HCT116 (cell line): ENCODE data around the gene TENM3. TPM values are rescaled to one million over a fixed set of nuclear protein-coding genes. Genes with fewer than 3 reads are reported as not detected.

Experiments
- ATAC-seq: fragments of 200-7000 bp; cut with Tn5 transposase; 2 replicates; pipeline ENCODE4 v1.9.1; 2020; ENCODE audit warnings: mild to moderate bottlenecking, moderate library complexity
- BruUV-seq: library from RNA; stranded (reverse); fragments of 400-500 nt; replicated peaks from 2 replicates; lab custom pipeline; 2021; lab: Mats Ljungman, UMichigan
- CTCF ChIA-PET: fragments of 300-600 bp; sonication (Branson Sonifier 250); formaldehyde crosslinking; loops from one replicate; lab custom pipeline; 2021; ENCODE audit warnings: antibody characterized with exemption; lab: Charles Lee
- POLR2A ChIA-PET: fragments of 300-600, 350-600 bp; sonication (Branson Sonifier 250); formaldehyde crosslinking; loops from one replicate; lab custom pipeline; 2021; ENCODE audit warnings: antibody characterized with exemption; lab: Charles Lee
- RAD21 ChIA-PET, 2 experiments: fragments of 300-600 bp; sonication (Branson Sonifier 250); formaldehyde crosslinking; loops; one replicate each; lab custom pipeline; 2023; ENCODE audit warnings: low total read pairs in 2 of 2; ENCODE audit not compliant: uncharacterized antibody in 2 of 2, unreplicated experiment in 2 of 2, low non-redundant PET in 1 of 2; lab: Charles Lee
- DNase-seq: peaks from one replicate; pipeline ENCODE4 v3.0.0-alpha.2; 2010; ENCODE audit warnings: low read depth, low spot score
- H2AFZ ChIP-seq: fragments of 200-600 bp; shearing (Covaris generic), sonication (generic); 2 replicates; pipeline ENCODE4 v1.6.1; 2017; ENCODE audit warnings: low read depth, mixed run types, mixed read lengths, antibody characterized with exemption, low read length; ENCODE audit not compliant: poor library complexity, severe bottlenecking
- H3K27ac ChIP-seq: 2 replicates; pipeline ENCODE4 v1.5.1; 2012; ENCODE audit warnings: low read depth, low read length
- H3K27me3 ChIP-seq: fragments of 200-600 bp; sonication (generic); 2 replicates; pipeline ENCODE4 v1.6.1; 2016; ENCODE audit warnings: mixed run types, low read length, mixed read lengths; ENCODE audit not compliant: insufficient read depth
- H3K36me3 ChIP-seq, 2 experiments: fragments of 200-500 bp in 1 of 2; fragments of 200-600 bp in 1 of 2; sonication (Bioruptor generic) in 1 of 2; sonication (generic) in 1 of 2; 2 replicates each; pipeline versions ENCODE4 v1.5.1 to v1.6.1; 2014 to 2016; ENCODE audit warnings: low read length in 2 of 2, inconsistent platforms in 1 of 2, mixed read lengths in 1 of 2, mixed run types in 1 of 2; ENCODE audit not compliant: insufficient read depth in 2 of 2, control insufficient read depth in 1 of 2
- H3K4me1 ChIP-seq, 2 experiments: fragments of 200-600 bp in 1 of 2; sonication (generic) in 1 of 2; 2 replicates each; pipeline versions ENCODE4 v1.5.1 to v1.6.1; 2012 to 2017; ENCODE audit warnings: low read length in 2 of 2, inconsistent platforms in 1 of 2, mild to moderate bottlenecking in 1 of 2, mixed read lengths in 1 of 2, mixed run types in 1 of 2, moderate library complexity in 1 of 2; ENCODE audit not compliant: insufficient read depth in 2 of 2, control insufficient read depth in 1 of 2
- H3K4me2 ChIP-seq: fragments of 200-600 bp; sonication (generic); 2 replicates; pipeline ENCODE4 v1.6.1; 2017; ENCODE audit warnings: mixed run types, low read length, mixed read lengths
- H3K4me3 ChIP-seq, 2 experiments: fragments of 200-600 bp in 1 of 2; sonication (generic) in 1 of 2; replicated peaks in 1 of 2; 2 replicates each; pipeline ENCODE4 v1.5.1; 2011 to 2016; ENCODE audit warnings: low read length in 2 of 2, control low read depth in 1 of 2, low read depth in 1 of 2, mild to moderate bottlenecking in 1 of 2, mixed read lengths in 1 of 2, mixed run types in 1 of 2
- H3K79me2 ChIP-seq: fragments of 200-600 bp; sonication (generic); 2 replicates; pipeline ENCODE4 v1.6.1; 2017; ENCODE audit warnings: mild to moderate bottlenecking, mixed run types, low read length, moderate library complexity, mixed read lengths; ENCODE audit not compliant: insufficient read depth
- H3K9ac ChIP-seq: fragments of 200-600 bp; sonication (generic); 2 replicates; pipeline ENCODE4 v1.6.1; 2016; ENCODE audit warnings: low read length, mixed read lengths
- H3K9me2 ChIP-seq: fragments of 200-600 bp; sonication (generic), shearing (Covaris generic); 2 replicates; pipeline ENCODE4 v1.6.1; 2017; ENCODE audit warnings: mixed run types, mild to moderate bottlenecking, moderate library complexity; ENCODE audit not compliant: insufficient read depth
- H3K9me3 ChIP-seq, 2 experiments: fragments of 200-500 bp in 1 of 2; fragments of 200-600 bp in 1 of 2; sonication (Bioruptor generic) in 1 of 2; sonication (generic) in 1 of 2; 2 replicates each; pipeline ENCODE4 v1.6.1; 2014 to 2017; ENCODE audit warnings: low read length in 2 of 2, mixed read lengths in 2 of 2, inconsistent platforms in 1 of 2, low read depth in 1 of 2, mild to moderate bottlenecking in 1 of 2, mixed run types in 1 of 2, moderate library complexity in 1 of 2; ENCODE audit not compliant: control insufficient read depth in 1 of 2, insufficient read depth in 1 of 2
- H4K20me1 ChIP-seq: fragments of 200-600 bp; sonication (generic), shearing (Covaris generic); 2 replicates; pipeline ENCODE4 v1.6.1; 2017; ENCODE audit warnings: mixed run types, mild to moderate bottlenecking, moderate library complexity; ENCODE audit not compliant: insufficient read depth
- EGR1 ChIP-seq: IDR thresholded peaks from 2 replicates; pipeline ENCODE4 v1.6.1; 2012; ENCODE audit warnings: low read depth
- EZH2phosphoT487 ChIP-seq: fragments of 200-600 bp; IDR thresholded peaks from 2 replicates; pipeline ENCODE4 v1.6.1; 2018; ENCODE audit warnings: antibody characterized with exemption, borderline replicate concordance
- JUND ChIP-seq: IDR thresholded peaks from 2 replicates; pipeline ENCODE4 v1.6.1; 2012
- POLR2A ChIP-seq: IDR thresholded peaks from 2 replicates; pipeline ENCODE4 v1.7.0; 2011; ENCODE audit warnings: borderline replicate concordance; ENCODE audit not compliant: insufficient read depth, insufficient read length; ENCODE audit errors: extremely low read depth
- ZNF274 ChIP-seq: fragments of 200-500 bp; sonication (Bioruptor generic); IDR thresholded peaks from 2 replicates; pipeline ENCODE4 v1.6.1; 2014; ENCODE audit warnings: mild to moderate bottlenecking, low read depth, low read length, inconsistent platforms
- intact Hi-C: fragments of 100-400 bp; cut with micrococcal nuclease; formaldehyde crosslinking; loops from 2 replicates; pipeline ENCODE4 v1.10.0; 2022
- total RNA-seq: library from RNA; stranded (reverse); gene quantifications from one replicate; pipeline ENCODE4 v1.2.1, GENCODE V29; 2021; ENCODE audit not compliant: unreplicated experiment
- TF ChIP-seq, protein P1 (sequence below): IDR thresholded peaks from 2 replicates; pipeline ENCODE4 v1.6.1; 2012
- TF ChIP-seq, protein P2 (sequence below): IDR thresholded peaks from 2 replicates; pipeline ENCODE4 v1.6.1; 2011; ENCODE audit warnings: mild to moderate bottlenecking, low read length, moderate library complexity; ENCODE audit not compliant: insufficient replicate concordance; ENCODE audit errors: extremely low read depth
- TF ChIP-seq, protein P3 (sequence below): IDR thresholded peaks from 2 replicates; pipeline ENCODE4 v1.6.1; 2012

Gene TENM3
- total RNA-seq, 1 experiment from 2014 or later = 0.54 TPM

DNA sequence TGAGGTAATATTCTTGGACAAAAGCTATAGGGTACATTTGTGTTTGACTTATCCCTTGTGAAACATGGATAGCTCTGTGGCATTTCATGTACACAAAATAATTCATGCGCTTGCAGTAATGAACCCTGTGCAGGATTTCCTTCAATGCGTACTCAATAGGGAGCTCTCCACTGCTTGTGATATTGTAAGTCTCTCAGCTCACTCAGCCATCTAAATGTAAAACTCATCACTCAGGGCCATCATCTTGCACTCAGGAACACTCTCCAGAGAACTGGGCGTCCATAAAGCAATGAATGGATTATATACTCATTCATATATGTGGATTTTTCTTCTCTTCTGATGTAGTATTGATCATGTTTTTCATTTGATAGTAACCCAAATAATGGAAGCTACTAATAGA lies 385.9 kb downstream of the TENM3 start:
- Histone ChIP-seq H3K27ac (no peak overlapping the region), H3K9me2 (no peaks in the 10 kb centered on the region), H3K9me3 (no peaks in the 10 kb centered on the region), H4K20me1 (no peaks in the 10 kb centered on the region), H3K4me3 (no peak overlapping the region), H3K9ac (no peak overlapping the region), H3K4me2 (no peak overlapping the region), H3K36me3 (no peaks in the 10 kb centered on the region), H3K27me3 (peaks cover 33% of the 10 kb centered on the region), H2AFZ (no peak overlapping the region), H3K79me2 (no peaks in the 10 kb centered on the region), H3K4me1 (no peaks in the 10 kb centered on the region)
- POLR2A ChIA-PET = no interaction called here
- no TSS peak for BruUV-seq
- TF ChIP-seq, protein P1, sequence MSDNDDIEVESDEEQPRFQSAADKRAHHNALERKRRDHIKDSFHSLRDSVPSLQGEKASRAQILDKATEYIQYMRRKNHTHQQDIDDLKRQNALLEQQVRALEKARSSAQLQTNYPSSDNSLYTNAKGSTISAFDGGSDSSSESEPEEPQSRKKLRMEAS = no peak
- CTCF ChIA-PET = no interaction called here
- DNase-seq = no peak
- RAD21 ChIA-PET = no interaction called here
- intact Hi-C loops = no loop called here
- ATAC-seq = no peak

DNA sequence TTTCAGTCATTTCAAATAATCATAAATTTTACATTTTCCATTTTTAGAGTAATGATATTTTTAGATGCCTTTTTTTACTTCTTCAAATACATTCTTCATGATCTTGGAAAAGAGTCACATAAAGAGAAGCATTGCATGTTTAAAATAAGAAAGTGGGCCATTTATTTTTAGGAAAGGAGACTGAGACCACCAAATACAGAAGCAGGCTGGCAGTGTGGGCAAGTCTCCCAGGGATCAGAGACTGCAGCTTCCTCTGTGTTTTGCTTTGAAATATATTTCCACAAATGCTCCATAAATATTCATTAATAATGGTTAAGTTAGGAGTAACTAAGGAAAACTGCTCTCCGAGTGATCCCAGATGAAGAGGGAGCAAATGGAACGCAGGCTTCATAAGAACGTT lies 397.3 kb downstream of the TENM3 start:
- ChIA-PET RAD21 (no interaction called here), POLR2A (no interaction called here), CTCF (no interaction called here)
- no peak overlapping the region for H3K9ac ChIP-seq
- BruUV-seq = no TSS peak
- no peaks in the 10 kb centered on the region for H3K9me2 ChIP-seq
- H2AFZ ChIP-seq = no peak overlapping the region
- ATAC-seq = no peak
- intact Hi-C loops = loop anchor here (10.0 kb wide), 1 partner anchor 284 kb away; no protein-coding TSS in a partner anchor
- TF ChIP-seq EGR1 (no peak), ZNF274 (no peak), JUND (no peak), EZH2phosphoT487 (no peak), POLR2A (no peak)
- TF ChIP-seq, protein P2, sequence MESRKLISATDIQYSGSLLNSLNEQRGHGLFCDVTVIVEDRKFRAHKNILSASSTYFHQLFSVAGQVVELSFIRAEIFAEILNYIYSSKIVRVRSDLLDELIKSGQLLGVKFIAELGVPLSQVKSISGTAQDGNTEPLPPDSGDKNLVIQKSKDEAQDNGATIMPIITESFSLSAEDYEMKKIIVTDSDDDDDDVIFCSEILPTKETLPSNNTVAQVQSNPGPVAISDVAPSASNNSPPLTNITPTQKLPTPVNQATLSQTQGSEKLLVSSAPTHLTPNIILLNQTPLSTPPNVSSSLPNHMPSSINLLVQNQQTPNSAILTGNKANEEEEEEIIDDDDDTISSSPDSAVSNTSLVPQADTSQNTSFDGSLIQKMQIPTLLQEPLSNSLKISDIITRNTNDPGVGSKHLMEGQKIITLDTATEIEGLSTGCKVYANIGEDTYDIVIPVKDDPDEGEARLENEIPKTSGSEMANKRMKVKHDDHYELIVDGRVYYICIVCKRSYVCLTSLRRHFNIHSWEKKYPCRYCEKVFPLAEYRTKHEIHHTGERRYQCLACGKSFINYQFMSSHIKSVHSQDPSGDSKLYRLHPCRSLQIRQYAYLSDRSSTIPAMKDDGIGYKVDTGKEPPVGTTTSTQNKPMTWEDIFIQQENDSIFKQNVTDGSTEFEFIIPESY = no peak
- TF ChIP-seq, protein P1 = no peak
- TF ChIP-seq, protein P3, sequence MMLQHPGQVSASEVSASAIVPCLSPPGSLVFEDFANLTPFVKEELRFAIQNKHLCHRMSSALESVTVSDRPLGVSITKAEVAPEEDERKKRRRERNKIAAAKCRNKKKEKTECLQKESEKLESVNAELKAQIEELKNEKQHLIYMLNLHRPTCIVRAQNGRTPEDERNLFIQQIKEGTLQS = no peak
- no peak overlapping the region for H3K4me3 ChIP-seq
- H3K27me3 ChIP-seq = peaks cover 34% of the 10 kb centered on the region; the same call in 1 of the 2 replicates
- H3K27ac ChIP-seq = no peak overlapping the region
- H3K36me3 ChIP-seq = no peaks in the 10 kb centered on the region
- H3K9me3 ChIP-seq = no peaks in the 10 kb centered on the region
- H4K20me1 ChIP-seq = no peaks in the 10 kb centered on the region
- no peak for DNase-seq
- H3K4me1 ChIP-seq = no peaks in the 10 kb centered on the region
- H3K4me2 ChIP-seq = no peak overlapping the region
- H3K79me2 ChIP-seq = no peaks in the 10 kb centered on the region
